Measurements from ENCODE around the gene MED15. TPM values are rescaled to one million over a fixed set of nuclear protein-coding genes. Genes with fewer than 3 reads are reported as not detected.

MED15 gene
- total and polyA plus RNA-seq, 2 of the 8 experiments (the other 6 are each of a cell fraction or from before 2014, with no cell fraction given), result 28.3 to 57.1 TPM

DNA sequence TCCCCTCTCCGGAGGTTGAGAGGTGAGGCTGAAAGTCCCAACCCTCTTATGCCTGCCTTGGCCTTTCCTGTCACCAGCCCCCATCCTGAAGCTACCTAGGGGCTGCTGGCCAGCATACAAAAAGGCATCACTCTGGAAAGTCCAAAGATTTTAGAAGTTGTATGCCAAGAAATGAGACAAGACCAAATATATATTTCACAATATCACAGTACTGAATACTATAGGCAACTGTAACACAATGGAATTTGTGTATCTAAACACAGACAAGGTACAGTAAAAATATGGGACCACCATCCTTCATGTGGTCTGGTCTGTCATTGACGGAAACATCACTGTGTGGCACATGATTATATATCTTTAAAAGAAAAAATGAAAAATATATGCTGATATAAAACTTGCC lies 16.1 kb upstream of the MED15 start (continued):
- TF ChIP-seq POU5F1 (IDR thresholded peaks at IDR 0.05; ENCODE audit: low read depth, low read length), result no peak
- no peak for TF ChIP-seq BRCA1 (IDR thresholded peaks at IDR 0.05; ENCODE audit: low read depth, low read length)
- no peak for TF ChIP-seq RNF2 (IDR thresholded peaks at IDR 0.05; ENCODE audit: borderline replicate concordance, low read depth, low read length, missing control alignments, poor library complexity, severe bottlenecking)
- TF ChIP-seq CTBP2 (IDR thresholded peaks at IDR 0.05; ENCODE audit: borderline replicate concordance, insufficient read depth, insufficient read length, low read length), result no peak
- no peak for TF ChIP-seq YY1 (IDR thresholded peaks at IDR 0.05; ENCODE audit: low read depth, low read length)
- no peak for TF ChIP-seq GABPA (IDR thresholded peaks at IDR 0.05; ENCODE audit: borderline replicate concordance, insufficient read depth, low read length)
- no peak for TF ChIP-seq CHD1 (IDR thresholded peaks at IDR 0.05; ENCODE audit: low read depth, low read length)
- TF ChIP-seq CBX8 (IDR thresholded peaks at IDR 0.05; ENCODE audit: borderline replicate concordance, low read depth, low read length), result no peak

All from H1 (cell line).